Nephron progenitor cell (in vitro differentiated cells): ENCODE measurements around the gene SBF2.
"Not testable (repeated sequence)": the region's sequence is repeated elsewhere in the genome, so short reads cannot be mapped to it uniquely, and the experiment has no call there.

Experiments used
- DNase-seq: peaks from one replicate; pipeline ENCODE4 v3.0.0; 2021
- H3K27ac Mint-ChIP-seq: 2 replicates; pipeline ENCODE4 v1.8.0; 2021; ENCODE audit warnings: mild to moderate bottlenecking, moderate library complexity, mixed read lengths
- H3K27me3 Mint-ChIP-seq: 2 replicates; pipeline ENCODE4 v1.8.0; 2021; ENCODE audit warnings: mild to moderate bottlenecking, low read depth, mixed read lengths; ENCODE audit not compliant: poor library complexity
- H3K36me3 Mint-ChIP-seq: 2 replicates; pipeline ENCODE4 v1.8.0; 2021; ENCODE audit warnings: low read depth, mixed read lengths
- H3K4me1 Mint-ChIP-seq: 2 replicates; pipeline ENCODE4 v1.8.0; 2021; ENCODE audit warnings: mixed read lengths
- H3K4me3 Mint-ChIP-seq: 2 replicates; pipeline ENCODE4 v1.8.0; 2021; ENCODE audit warnings: mild to moderate bottlenecking, moderate library complexity, mixed read lengths
- H3K9me3 Mint-ChIP-seq: 2 replicates; pipeline ENCODE4 v1.8.0; 2021; ENCODE audit warnings: mild to moderate bottlenecking, moderate library complexity, mixed read lengths
- TF ChIP-seq, protein P1 (sequence below): fragments of 200-600 bp; sonication (generic); IDR thresholded peaks from 2 replicates; pipeline ENCODE4 v1.5.0; 2021; ENCODE audit warnings: antibody characterized with exemption

SBF2 gene

DNA sequence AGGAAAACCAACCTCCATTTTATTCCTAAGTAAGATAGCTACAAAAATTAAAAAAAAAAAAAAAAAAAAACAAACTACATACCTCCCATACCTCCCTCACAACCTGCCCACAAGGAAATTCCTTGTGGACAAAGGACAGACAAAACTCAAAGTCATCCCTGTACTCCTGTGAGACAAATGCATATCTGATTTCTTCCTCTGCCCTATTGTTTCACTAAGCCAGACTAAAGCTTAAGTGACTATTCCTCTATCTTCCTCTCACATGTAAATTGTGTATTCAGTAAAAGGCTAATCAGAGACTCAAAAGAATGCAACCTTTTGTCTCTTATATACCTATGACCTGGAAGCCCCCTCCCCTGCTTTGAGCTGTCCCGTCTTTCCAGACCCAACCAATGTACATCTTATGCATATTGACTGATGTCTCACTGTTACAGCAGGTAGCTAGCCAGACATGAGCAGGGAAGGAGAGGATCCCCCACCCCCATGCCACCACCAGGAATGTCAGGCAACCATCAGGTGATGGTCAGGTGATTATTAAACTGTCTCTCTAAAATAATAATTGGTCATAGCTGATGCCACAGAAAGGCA is 289.4 kb downstream of the SBF2 start:
- Mint-ChIP-seq H3K36me3 (peaks cover 28% of the 10 kb centered on the region), H3K27ac (no peak overlapping the region), H3K4me3 (no peak overlapping the region), H3K27me3 (no peaks in the 10 kb centered on the region), H3K4me1 (no peaks in the 10 kb centered on the region), H3K9me3 (peaks cover 22% of the 10 kb centered on the region)
- TF ChIP-seq, protein P1, sequence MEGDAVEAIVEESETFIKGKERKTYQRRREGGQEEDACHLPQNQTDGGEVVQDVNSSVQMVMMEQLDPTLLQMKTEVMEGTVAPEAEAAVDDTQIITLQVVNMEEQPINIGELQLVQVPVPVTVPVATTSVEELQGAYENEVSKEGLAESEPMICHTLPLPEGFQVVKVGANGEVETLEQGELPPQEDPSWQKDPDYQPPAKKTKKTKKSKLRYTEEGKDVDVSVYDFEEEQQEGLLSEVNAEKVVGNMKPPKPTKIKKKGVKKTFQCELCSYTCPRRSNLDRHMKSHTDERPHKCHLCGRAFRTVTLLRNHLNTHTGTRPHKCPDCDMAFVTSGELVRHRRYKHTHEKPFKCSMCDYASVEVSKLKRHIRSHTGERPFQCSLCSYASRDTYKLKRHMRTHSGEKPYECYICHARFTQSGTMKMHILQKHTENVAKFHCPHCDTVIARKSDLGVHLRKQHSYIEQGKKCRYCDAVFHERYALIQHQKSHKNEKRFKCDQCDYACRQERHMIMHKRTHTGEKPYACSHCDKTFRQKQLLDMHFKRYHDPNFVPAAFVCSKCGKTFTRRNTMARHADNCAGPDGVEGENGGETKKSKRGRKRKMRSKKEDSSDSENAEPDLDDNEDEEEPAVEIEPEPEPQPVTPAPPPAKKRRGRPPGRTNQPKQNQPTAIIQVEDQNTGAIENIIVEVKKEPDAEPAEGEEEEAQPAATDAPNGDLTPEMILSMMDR = no peak
- DNase-seq = no peak

DNA sequence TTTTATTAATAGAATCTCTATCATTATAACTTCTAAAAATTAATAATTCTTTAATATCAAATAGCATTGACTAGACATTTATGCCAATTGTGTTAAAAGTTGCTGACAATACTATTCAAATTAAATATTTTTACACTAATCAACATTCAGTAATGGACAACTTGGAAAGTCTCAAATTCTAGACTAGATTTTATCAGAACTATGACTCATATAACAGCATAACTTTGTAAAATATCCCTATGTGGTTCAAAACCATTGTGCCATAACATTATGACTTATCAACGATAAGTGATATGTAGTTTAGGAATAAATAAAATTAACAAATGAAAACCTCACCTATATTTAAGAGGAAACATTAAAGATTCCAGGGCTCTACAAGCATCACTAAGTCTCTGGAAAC is 291.8 kb downstream of the SBF2 start:
- Mint-ChIP-seq H3K36me3 (peaks cover 33% of the 10 kb centered on the region), H3K27ac (no peak overlapping the region), H3K4me1 (no peaks in the 10 kb centered on the region), H3K27me3 (no peaks in the 10 kb centered on the region), H3K9me3 (peaks cover 8% of the 10 kb centered on the region), H3K4me3 (no peak overlapping the region)
- no peak for DNase-seq
- TF ChIP-seq, protein P1 = no peak

DNA sequence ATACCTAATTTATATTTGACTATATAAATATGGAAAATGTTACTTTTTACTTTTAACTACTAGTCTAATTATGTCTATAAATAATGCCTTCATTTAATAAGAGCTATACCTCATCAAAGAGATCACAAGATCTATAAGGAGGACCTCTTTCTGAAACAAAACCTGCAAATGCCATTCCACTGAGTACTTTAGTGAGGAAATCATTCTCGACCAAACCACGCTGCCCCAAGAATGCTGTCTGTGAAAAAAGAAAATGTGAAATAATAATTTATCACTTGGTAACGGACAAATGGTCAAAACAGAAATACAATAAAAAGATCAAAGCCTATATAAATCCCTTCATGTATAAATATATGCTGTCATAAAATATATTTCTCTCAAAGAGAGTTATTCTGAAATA is 301.7 kb downstream of the SBF2 start:
- Mint-ChIP-seq H3K4me3 (no peak overlapping the region), H3K27ac (no peak overlapping the region), H3K27me3 (no peaks in the 10 kb centered on the region), H3K4me1 (no peaks in the 10 kb centered on the region), H3K36me3 (peaks cover 52% of the 10 kb centered on the region), H3K9me3 (peaks cover 15% of the 10 kb centered on the region)
- TF ChIP-seq, protein P1 = no peak
- no peak for DNase-seq

DNA sequence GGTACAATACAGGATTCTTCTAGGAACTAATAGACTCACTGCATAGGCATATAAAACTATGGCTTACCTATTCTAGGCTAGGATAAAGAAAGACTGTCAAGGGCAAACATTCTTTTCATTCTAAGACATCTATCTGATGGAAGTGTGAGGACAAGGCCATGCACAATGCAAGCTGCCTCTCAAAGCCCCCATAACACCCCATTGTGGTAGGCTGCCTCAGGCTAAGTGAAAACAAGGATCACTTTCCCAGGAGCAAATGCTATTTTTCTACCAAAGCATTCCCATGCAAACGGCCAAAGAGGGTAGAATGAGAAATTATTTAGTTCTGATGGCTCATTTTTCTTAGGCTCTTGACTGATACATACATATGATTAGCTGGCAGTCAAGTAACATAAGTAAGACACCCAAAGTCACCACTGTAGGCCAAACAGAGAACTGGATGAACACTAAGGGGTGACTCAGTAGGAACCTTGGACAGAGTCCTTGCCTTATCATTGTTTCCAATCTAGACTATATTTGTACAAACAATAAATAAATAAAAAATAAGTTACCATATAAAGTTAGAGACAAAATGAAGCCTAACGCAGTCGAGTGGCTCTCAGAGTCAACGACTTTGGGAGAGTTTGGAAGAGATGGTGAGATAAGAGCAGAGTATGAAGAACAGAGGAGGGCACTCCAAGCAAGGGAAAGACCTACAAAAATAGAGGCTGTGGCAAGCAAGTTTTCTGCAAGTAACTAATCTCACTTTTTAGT is 303.6 kb downstream of the SBF2 start:
- no peaks in the 10 kb centered on the region for H3K27me3 Mint-ChIP-seq
- peaks cover 53% of the 10 kb centered on the region for H3K36me3 Mint-ChIP-seq
- no peak for DNase-seq
- no peaks in the 10 kb centered on the region for H3K4me1 Mint-ChIP-seq
- peaks cover 28% of the 10 kb centered on the region for H3K9me3 Mint-ChIP-seq
- no peak overlapping the region for H3K4me3 Mint-ChIP-seq
- TF ChIP-seq, protein P1 = no peak
- H3K27ac Mint-ChIP-seq = peak overlapping the region; percentile 10

DNA sequence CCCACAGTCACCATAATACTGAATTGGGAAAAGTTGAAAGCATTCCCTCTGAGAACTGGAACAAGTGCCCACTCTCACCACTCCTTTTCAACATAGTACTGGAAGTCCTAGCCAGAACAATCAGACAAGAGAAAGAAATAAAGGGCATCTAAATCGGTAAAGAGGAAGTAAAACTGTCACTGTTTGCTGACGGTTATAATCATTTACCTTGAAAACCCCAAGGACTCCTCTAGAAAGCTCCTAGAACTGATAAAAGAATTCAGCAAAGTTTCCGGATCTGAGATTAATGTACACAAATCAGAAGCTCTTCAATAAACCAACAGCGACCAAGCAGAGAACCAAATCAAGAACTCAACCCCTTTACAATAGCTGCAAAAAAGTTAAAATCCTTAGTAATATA is 306.7 kb downstream of the SBF2 start:
- not testable (repeated sequence) for H3K4me1 Mint-ChIP-seq, H3K4me3 Mint-ChIP-seq, H3K27ac Mint-ChIP-seq, DNase-seq, H3K27me3 Mint-ChIP-seq
- H3K36me3 Mint-ChIP-seq = peaks cover 79% of the 10 kb centered on the region
- peaks cover 40% of the 10 kb centered on the region for H3K9me3 Mint-ChIP-seq

DNA sequence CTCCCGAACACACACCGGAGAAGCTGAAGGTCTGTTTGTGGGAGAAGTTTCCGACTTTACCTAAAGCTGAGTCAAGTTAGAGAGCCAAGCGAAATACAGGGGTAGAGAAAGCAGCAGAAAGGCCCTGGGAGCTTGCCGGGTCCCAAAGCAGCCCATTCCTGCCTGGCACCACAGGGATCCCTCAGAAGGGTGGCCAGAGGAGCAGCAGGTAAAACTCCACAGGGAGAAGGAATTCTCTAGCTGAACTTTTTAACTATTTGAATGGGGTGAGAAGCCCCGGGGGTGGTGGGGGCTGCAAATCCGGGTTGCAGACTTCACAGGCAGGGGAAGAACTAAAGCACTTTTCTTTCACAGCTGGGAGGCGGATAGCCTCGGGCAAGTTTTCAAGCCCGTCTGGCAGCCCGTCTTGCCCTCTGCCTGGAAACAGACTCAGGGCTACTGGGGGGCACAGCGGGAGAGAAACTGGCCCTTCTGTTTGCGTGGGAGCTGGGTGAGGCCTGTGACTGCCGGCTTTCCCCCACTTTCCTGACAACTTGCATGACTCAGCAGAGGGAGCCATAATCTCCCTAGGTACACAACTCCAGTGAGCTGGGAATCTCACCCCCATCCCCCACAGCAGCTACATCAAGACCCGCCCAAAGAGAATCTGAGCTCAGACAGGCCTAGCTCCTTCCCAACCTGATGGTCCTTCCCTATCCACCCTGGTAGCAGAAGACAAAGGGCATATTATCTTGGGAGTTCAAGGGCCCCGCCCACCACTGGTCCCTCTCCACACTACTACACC is 311.0 kb downstream of the SBF2 start:
- Mint-ChIP-seq H3K36me3 (peaks cover 72% of the 10 kb centered on the region), H3K4me1 (peaks cover 10% of the 10 kb centered on the region), H3K27me3 (no peaks in the 10 kb centered on the region), H3K4me3 (no peak overlapping the region), H3K27ac (peak overlapping the region; percentile 73), H3K9me3 (peaks cover 32% of the 10 kb centered on the region)
- TF ChIP-seq, protein P1 = no peak
- DNase-seq = no peak
